Urothelium cell line (cell line): ENCODE data around the gene FKTN.

Source experiments
- DNase-seq: peaks from one replicate; pipeline ENCODE4 v3.0.0; 2011; ENCODE audit warnings: low spot score, mixed read lengths
- FAIRE-seq: peaks from 2 replicates; lab custom pipeline; 2011; peaks lifted over from hg19 to GRCh38; lab: Jason Lieb, UNC

FKTN gene

DNA sequence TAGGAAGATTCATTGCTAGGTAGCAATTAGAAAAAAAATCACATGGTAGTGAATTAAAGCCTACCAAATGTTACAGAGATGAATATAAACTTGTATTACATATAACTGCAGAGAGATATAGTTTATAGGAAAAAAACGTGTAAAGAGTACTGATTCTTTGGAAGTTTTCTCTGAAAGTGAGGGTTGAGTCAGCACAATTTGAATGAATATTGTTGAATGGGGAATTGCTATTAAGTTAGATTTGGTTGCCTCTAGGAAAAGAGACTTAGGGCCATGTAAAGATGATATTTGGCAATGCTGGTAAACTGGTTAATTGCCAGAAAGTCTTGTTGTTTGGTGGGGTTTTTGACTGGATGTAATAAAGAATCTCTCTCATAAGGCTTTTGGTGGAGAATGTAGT is 67.2 kb downstream of the FKTN start:
- FAIRE-seq (no peak), DNase-seq (no peak)

GRCh38 chr9:105632807-105633206 is 74.9 kb downstream of the FKTN start:
- FAIRE-seq: no peak

DNA sequence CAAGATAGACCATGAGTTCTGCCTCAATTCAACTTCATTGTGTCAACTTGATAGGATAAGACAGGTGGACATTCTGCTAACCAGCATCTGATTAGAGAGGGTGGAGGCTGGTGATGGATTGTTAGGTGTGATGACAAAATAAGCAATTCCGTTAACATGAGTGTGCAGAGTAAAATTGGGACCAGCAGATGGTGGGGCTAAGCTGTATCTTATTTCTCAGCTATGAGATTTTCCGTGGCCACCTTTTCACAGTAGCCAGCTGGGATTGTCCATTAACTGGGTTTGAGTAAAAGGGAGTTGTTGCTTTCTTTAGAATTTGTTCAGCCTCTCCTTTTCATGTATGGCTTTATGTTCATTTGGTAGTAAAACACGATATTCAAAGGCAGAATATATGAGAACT is 75.5 kb downstream of the FKTN start:
- FAIRE-seq (no peak), DNase-seq (no peak)

More at GRCh38 chr9:105632807-105633206, 74.9 kb downstream of the FKTN start:
- no peak for DNase-seq

DNA sequence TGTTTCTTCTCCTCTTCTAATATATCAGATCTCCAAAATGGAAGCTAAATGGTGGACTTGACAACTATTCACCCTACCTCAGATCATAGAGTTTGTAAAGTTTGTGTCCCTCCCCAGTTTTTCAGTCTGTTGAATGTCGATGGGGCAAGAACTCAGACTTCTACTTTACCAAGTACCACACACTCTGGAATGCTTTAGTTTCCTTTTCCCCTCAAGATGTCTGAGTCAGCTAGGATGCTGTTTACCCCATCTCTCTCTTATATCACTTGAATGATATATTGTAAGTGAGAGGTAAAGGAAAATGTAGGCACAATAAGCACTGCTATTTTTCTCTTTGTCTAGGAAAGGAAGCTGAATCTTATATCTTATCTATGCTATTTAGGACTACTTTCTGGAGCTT is 78.4 kb downstream of the FKTN start:
- DNase-seq (no peak), FAIRE-seq (no peak)

GRCh38 chr9:105637787-105638395 is 80.0 kb downstream of the FKTN start:
- DNase-seq (no peak), FAIRE-seq (no peak)

GRCh38 chr9:105639936-105640335 is 82.0 kb downstream of the FKTN start:
- FAIRE-seq (no peak), DNase-seq (no peak)

- DNase-seq (no peak), FAIRE-seq (no peak)
These were observed 85.9 kb downstream of the FKTN start for GRCh38 chr9:105643795-105644194.

- DNase-seq (no peak), FAIRE-seq (no peak)
These were observed 89.1 kb downstream of the FKTN start for GRCh38 chr9:105646879-105647594.

DNA sequence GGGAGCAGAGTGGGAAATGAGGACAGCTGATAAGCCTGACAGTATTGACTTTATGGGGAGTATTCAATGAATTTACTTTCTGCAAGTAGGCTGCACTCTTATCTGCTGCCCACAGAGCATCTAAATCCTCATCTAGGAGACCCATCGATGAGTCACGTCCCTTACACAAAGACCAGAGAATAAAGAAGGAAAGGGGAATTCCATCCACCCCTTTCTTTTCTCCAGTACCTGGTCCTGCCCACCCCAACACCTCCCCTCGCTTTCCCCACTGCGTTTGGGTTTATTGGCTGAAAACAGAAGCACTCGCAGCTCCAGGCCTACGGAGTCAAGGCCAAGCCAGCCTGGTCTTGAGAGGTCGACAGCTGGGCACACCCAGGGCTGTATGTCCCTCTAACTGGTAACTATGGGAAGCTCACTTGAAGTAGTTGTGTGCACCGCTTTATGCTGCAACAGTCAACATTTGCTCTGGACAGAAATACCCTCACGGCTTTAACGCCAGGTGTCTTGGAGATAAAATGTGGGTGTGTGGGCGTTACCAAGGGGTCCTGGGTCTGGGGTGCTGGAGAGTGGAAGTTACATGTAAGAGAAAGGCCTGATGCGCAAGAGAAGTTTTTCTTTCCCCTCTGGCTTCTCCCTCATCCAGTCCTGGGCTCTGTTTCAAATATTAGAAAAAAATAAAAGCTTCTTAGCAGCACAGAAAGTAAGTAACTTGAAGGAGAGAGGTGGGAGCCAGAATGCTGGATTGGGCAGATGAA is 89.8 kb downstream of the FKTN start:
- FAIRE-seq (no peak), DNase-seq (no peak)

GRCh38 chr9:105651806-105652205 is 93.9 kb downstream of the FKTN start:
- DNase-seq: no peak
- no peak for FAIRE-seq

DNA sequence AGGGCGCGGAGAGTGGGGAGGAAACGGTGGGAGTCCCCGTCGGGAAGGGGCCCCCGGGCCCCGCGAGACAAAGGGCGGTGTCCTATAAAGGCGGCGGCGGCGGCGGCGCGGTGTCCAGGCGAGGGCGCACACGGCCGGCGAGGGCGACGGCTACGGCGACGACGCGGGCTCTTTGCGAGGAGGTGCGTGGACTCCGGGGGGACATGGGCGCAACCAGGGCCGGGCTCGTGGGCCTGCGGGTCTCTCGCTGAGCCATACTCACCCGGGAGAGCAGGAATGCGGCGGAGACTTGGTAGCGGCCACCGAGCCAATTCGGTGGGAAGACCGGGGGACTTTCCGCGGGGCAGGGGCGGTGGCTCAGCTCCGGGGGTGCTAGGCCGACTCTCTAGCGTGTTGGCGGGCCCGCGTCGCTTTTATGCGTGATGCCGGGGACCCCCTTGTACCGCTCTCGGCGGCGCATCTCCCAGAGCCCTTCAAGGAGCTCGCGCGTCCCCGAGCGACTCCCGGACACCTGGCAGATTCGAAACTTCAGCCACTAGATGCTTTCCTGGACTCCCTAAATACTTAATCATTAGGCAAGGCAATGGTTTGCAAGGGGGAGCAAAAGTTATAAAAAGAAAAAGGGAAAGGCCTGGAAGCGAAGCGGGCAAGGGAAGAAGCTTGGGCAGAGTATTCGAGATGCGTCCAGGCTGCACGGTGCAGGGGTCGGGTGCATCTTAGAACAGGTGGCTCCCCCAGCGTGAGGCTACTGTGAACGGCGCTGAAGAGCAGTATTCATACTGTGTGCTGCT is 98.4 kb downstream of the FKTN start:
- no peak for FAIRE-seq
- no peak for DNase-seq

- no peak for FAIRE-seq
- DNase-seq: no peak
These were observed 100.4 kb downstream of the FKTN start for GRCh38 chr9:105658351-105658750.

- DNase-seq (no peak), FAIRE-seq (no peak)
These were observed 103.1 kb downstream of the FKTN start for GRCh38 chr9:105661011-105661410.

DNA sequence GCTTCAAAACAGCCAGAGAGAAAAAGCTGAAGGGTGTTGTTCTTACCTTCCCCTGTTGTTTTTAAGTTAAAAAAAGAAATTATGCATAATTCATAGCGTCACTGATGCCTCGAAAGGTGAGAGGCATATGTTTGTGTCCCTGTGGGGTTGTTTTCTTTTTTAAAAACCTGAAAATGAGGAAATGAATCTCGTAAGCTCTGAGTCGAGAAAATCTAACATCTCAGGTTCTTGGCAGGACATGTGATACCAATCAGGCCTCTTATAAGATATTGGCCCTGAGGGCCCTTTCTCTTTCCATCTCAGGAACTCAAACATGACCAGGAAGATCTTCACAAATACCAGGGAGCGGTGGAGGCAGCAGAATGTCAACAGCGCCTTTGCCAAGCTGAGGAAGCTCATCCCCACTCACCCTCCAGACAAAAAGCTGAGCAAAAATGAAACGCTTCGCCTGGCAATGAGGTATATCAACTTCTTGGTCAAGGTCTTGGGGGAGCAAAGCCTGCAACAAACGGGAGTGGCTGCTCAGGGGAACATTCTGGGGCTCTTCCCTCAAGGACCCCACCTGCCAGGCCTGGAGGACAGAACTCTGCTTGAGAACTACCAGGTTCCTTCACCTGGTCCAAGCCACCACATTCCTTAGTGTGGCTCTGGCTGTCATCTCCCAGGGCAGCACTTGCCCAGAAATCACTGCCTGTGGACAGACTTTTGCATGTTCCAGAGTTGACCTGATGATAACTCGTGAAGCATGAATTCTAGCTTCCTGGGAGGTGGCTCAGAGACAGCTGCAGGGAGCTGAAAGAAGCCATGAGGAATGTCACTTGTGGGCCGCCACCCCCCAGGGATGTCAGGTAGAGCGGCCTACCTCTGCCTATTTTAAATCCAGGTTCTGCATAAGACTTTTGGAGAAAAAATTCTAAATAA is 104.5 kb downstream of the FKTN start, which contains the start of gene TAL2:
Gene TAL2 (plus strand): TSS at position 274 of the 921 bp plus-strand sequence. CDS start 40 bp downstream, at position 314.
- DNase-seq (no peak), FAIRE-seq (no peak)

GRCh38 chr9:105663914-105664313 is 106.0 kb downstream of the FKTN start:
- FAIRE-seq (no peak), DNase-seq (no peak)

DNA sequence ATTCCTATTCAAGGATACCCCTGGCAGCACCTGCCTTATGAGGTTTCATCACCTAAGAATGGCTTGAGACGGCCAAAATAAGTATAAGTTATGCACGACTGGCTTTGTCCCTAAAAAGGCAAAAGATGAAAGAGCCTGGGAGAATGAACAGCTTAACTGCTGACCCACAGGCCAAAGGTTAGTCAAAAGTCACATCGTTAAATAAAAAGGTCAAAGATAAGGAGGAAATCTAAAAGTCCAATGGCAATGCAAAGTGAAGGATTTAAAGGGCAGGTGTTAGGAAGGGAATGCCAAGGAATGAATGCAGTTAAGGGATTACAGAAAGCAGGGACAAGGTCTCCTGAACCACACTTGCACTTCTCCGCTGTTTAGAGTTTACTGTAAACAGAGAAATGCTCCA is 109.9 kb downstream of the FKTN start:
- DNase-seq (no peak), FAIRE-seq (no peak)

- DNase-seq (no peak), FAIRE-seq (no peak)
These were observed 112.4 kb downstream of the FKTN start for GRCh38 chr9:105670315-105670714.

GRCh38 chr9:105670775-105671174 is 112.8 kb downstream of the FKTN start:
- no peak for FAIRE-seq

GRCh38 chr9:105672711-105673234 is 114.8 kb downstream of the FKTN start:
- no peak for FAIRE-seq
- DNase-seq: no peak

More at GRCh38 chr9:105670775-105671174, 112.8 kb downstream of the FKTN start:
- DNase-seq: no peak
